ENCODE measurements around the gene ERC2.

GRCh38 chr3:55947406-55947805 lies 520.9 kb downstream of the ERC2 start:
- TF ChIP-seq TAF1 (IDR thresholded peaks at IDR 0.05; ENCODE audit: borderline replicate concordance, low read depth, low read length) (no peak), POLR2AphosphoS5 (IDR thresholded peaks at IDR 0.05; ENCODE audit: low read depth, low read length) (no peak)

All from GM12892 (cell line).